Bone marrow (tissue), 2 donors: ENCODE measurements around the gene GRIK3.

Experiments used
- DNase-seq, 2 donors: peaks; one replicate each; lab custom pipeline; 2025; lab: John Stamatoyannopoulos, UW

The GRIK3 gene

DNA sequence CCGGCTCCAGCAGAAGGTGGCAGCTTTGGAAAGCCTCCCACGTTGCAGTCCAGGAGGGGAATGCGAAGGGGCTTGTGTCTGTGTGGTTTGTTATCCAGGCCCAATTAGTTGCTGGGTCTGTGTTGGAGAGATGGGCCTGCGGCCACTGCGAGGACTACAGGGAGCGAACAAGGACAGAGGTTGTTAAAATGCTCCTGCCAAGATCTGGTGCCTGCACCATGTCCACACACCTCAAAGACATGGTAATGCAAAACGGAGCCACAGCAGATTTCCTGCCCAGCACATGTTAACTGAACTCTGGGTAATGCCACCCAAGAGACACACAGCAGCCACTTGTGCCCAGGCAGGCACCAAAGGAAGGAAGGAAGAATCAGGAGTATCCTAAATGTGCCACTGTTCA, 18.6 kb downstream of the GRIK3 start:
- DNase-seq: no peak

DNA sequence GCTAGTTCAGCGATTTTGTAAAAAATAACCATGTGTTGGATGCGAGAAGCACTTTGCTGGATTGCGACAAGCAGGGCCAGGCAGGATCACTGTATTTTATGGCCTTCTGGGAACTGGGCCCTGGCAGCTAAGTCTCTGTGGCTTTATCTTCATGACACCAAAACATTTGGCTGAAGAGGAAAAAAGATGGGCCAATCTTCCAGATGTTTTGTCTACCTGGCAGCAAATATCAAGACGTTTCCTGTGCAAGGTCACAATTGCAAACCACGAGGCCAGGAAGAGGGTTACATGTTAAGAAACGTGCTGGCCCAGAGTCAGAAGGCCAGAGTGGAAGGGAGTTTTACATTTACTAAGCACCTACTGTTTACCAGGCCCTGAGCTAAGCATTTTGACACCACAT, 22.1 kb downstream of the GRIK3 start:
- DNase-seq: no peak

DNA sequence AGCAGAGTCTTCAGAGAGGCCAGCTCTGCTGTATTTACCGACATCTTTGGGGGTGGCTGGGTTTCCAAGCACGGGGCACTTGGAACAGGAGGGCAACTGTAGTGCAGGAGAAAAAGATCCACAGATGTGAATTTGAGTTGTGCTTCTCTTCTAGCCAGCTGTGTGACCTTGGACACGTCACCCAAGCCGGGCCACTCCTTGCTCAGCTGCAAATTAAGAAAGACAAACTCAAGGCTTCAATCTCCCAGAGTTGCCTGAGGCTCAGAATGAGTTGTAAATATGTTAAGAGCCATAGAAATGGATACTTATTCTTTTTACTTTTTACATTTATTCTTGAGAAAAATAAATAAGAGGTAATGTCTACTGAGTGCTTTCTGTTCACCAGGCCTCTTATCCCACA, 24.3 kb downstream of the GRIK3 start:
- DNase-seq: no peak

DNA sequence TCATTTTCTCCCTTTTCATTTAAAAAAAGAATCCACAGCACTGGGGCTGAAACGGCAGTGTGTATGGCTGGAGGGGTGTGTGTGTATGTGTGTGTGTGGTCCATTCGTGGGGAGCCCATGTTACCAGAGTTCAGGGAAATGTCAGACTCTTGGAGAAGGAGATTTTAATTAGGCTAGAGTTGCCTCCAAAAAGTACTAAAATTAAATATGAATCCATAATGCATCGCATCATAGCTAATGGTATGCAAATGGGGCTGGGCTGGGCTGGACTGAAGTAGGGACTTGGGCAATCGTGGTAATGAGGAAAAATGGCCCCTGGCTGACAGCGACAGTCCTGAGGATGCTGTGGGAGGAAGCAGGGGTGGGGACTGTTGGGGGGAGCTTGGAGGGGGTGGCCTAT, 24.8 kb downstream of the GRIK3 start:
- no peak for DNase-seq

DNA sequence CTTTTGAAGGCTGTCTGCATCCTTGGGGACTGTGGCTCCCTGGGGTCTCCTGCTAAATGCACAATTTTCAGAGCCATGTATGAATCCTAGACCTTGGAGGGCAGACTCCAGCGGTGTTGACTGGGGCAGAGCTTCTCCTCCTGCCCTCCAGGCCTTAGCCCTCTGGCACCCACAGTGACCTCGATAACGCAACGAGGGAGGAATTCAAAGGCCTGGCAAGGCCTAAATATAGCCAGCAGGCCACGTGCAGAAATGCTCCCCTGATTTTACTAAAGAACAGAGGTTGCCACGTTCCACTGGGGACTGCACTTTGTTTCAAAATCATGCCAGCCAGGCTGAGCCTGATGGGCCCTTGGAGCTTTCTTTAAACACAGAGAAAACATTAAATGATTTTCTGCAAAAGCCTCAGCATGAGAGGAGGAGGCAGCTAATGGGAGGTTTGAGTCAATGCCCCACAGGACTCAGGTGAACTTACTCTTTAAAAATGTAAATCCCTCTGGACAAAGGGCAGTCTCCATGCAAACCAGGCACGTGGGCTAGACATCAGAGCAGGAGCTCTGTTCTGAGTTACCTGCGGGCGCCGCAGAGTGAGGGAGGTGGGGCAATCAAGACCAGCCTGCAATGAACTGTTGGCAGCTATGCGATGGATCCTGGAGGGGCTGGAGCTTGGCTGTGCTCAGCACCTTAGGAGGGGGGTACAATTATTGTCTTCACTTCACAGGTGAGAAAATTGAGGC, 28.0 kb downstream of the GRIK3 start:
- DNase-seq: no peak

DNA sequence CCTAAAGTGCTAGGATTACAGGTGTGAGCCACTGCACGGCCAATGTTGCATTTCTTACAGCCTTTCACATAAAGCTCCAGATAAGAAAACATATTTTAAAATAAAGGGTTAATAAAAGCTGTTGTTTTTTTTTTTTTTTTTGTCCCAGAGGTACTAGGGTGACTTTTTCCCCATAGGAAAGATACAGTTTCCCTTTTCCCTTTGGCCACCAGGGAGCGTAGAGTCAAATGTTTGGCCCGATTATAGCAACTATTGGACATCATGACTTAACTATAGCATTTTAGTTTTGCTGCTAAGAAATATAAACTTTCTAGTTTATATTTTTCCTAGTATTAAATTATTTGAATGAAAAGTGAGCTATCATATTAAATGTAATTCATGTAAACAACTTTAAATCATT, 31.4 kb downstream of the GRIK3 start:
- DNase-seq: no peak

DNA sequence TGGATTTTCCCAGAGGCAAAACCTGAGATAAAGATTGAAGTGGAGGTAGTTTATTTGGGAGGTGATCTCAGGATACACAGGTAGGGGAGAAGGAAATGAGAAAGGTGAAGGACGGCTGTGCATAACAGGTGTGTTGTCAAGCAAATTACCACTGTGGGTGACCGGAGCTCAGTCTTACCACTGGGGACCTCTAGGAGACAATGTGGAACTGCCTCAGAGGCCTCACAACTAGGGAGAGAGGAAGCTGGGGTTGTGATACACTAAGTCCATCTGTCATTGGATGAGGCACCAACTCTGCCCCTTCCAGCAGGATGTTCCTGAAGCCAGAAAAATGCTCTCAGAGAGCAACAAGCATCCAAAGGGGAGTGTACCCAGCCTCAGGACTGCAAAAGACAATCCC, 32.6 kb downstream of the GRIK3 start:
- no peak for DNase-seq

DNA sequence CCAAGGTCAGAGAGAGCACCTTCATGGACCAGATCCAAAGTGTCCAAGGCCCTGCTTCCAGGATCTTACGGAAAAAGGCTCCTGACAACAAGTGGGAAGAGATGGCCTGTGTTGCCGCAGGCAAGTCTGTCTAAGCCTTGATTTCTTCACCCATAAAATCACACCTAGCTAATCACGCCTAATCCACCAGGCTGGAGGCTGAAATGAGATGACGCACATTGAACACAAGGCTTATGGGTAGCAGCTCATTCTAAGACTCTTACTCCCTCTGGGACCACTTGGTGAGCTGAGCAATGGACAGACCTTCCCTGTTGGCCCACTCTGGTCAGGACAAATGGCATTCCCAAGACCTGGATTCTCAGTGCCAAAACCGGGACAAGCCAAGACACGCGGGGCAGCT, 38.2 kb downstream of the GRIK3 start:
- DNase-seq: no peak

DNA sequence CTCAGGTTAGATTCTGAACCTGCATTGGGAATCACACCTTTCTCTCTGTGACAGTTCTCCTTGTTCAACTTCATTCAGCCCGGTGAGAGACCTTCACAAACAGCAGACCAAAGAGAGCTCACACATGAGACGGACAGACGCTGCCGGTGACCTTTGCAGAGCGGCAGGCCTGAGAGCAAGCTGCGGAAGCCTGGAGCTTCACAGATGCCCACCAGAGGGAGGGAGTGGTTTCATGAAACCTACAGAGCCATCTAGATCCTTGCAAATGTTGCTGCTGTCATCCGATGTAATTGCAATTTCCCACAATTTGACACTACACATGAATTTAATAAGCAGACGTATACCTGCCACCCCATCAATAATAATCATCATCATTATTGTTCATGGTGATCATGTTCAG, 39.4 kb downstream of the GRIK3 start:
- no peak for DNase-seq

DNA sequence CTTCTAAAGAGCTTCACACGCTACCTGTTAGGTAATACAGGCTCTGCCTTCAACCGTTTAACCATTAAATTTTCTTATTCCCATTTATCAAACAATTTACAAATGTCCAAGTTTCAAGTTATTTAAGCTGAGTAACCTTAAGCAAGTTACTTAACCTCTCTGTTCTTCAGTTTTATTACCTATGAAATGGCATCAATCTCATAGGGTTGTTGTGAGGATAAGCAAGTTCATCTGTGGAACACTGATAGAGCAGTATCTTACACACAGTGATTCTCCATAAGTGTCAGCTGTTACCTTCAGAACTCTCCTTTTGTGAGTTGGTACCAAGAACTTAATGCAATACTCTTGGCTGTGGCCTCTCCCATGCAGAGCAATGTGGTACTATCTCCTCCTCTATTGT, 40.0 kb downstream of the GRIK3 start:
- no peak for DNase-seq

DNA sequence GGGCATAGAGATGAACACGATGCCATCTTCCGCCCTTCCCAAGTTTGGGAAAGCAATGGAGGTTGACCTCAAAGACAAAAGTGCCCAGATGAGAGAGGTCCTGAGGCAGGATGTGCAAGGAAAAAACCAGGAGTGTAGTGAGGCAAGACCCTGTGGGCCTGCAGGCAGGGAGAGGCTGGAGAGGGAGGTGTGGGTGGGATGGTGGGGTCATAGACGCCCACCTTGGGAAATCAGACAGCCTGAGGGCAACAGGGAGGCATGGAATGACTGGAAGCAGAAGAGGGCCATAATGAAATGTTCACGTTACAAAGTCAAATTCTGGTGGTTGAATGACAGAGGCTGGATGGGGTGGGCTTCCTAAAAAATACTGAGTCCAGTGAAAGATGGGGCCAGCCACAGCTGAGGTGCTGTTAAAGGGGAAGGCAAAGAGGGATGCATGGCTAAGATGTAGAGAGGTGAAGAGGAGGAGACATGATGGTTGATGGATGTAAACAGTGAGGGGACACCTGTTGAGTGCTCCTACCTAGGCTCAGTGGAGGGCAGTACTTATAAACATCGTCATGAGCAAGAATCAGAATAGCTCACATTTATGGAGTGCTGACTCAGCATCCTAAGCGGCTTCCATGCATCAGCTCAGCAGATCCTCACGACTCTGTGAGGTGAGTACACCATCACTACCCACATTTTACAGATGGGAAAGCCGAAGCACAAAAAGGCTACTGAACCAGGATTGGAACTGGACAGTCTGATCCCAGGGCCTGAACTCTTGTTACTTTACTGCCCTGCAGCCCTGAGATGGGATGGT, 42.0 kb downstream of the GRIK3 start:
- no peak for DNase-seq

DNA sequence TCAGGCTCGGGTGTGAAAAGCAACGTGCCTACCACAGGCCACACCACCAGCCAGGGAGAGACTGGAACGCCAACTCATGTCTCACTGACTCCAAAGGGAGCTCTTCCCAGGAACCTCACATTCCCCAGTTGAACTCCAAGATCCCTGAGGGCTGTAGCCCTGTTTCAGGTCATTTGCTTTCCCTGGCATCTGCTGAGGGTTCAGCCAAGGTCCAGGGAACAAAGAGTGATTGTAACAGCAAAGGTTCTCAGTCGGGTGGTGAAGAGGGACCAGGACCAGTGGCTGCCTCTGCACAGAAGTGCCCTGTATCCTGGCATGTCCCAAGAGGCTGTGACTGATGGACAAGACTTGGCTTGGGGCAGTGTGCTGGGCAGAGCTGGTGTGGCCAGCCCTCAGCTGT, 42.8 kb downstream of the GRIK3 start:
- DNase-seq: no peak

DNA sequence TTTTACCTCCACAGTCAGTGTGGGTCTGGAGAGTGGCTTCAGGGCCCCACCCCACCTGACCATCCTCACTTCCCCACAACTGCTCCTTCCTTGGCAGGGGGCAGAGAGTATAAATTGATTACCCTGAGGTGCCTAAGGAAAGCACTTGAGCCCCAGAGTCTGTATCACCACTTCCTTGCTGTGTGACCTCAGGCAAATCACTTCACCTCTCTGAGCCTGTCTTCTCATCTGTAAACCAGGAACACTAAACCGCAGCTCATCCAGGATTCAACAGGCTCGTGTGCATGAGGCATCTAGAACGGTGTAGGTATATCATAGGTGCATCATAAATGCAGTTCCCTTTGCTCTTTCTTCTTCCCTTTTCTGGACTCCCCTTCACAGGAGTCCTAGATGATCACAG, 43.4 kb downstream of the GRIK3 start:
- no peak for DNase-seq

DNA sequence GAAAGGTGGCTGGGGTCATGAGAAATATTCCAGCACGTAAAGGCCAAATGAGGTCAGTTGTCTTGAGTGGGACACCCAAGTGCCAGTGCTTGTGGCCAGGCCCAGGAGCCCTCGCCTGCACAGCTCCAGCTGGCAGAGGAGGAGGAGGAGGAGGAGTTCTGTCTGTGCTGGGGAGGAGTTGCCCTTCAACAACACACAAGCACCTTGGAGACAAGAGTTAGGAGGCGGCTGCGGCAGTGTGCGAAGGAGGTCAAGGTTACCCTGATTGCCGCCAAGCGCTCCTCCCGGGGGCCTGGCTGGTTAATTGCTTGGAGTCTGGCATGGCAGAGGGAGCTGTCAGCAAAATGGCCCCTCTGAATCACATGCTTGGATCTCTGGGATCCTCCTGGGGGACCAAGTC, 45.1 kb downstream of the GRIK3 start:
- no peak for DNase-seq

DNA sequence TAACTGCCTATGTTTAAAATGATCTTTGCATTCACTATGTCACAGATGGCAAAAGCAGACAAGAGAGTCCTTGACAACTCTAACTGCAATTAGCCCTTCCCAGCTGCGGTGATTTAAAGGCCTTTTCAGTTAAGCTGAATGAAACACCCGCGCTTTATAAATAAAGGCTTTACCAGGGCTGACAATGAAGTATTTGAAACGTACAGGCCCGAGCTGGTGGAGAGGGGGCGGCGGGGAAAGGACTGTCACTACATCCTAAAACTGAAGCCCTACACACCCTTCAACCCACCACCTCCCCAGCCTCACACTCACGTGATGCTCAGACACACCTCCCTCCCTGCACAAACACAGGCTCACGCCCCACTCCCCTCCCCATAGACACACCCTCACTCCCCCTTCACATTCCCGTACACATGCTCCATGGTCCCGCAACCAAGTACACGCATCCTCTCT, 45.5 kb downstream of the GRIK3 start:
- no peak for DNase-seq

DNA sequence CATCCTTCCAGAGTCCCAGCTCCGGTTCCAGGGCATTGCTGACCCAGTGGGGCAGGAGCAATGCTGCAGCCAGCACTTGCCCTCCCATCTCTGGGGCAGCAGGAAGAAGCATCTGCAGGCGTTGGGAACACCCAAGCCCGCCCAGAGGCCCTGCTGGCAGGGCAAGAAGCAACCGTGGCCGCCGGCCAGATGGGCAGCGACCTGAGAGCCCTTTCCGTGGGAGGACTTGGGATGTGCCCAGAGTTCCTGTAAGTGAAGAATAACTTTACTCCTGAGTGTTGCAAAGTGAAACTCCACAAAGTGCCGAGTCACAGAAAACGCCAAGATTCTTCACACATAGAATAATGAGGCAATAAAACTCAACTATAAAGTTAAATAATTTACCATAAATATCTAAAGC, 46.0 kb downstream of the GRIK3 start:
- no peak for DNase-seq

DNA sequence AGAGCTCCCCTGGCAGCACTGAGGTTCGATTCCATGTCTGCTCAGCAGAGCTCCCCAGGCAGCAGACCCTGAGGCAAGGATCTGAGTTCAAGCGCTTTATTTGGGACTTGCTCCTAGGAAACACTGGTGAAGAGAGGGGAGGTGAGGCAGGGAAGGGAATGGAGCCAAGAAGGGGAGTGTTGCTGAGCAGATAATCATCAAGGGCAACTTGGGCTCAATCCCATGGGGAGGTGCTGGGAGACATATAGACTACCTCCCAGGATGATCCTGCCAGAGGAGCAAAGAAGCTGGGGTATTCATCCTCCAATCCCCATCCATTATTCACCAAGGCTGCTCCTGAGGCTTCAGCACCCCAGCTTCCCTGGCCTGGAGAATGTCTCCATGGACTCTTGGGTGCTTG, 47.0 kb downstream of the GRIK3 start:
- DNase-seq: no peak

DNA sequence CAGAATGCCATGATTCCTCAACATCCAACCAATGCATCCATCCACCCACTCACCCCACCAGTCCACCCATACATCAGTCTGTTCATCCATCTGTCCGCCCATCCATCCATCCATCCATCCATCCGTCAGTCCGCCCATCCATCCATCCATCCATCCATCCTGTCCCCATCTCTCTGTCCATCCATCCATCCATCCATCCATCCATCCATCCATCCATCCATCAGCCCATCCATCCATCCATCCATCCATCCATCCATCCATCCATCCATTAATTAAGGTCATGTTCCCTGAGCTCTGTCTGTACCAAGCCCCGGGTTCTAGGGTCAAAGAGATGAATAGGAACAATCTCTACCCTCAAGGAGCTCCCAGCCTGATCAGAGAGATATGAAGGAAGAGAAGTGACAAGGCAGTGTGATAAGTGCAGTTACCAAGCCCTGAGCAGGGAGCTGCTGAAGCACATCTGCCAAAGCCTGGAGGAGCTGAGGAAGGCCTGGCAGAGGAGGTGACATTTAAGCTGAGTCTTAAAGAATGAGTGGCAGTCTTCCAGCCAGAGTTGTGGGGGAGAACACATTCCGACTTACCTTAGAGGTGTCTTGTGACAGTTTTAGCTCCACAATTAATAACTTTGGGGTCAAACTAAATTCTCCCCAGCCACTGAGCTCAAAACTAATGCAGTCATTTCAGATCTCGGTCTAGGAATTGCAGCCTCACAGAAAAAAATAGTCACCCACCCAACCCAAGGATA, 47.9 kb downstream of the GRIK3 start:
- no peak for DNase-seq

DNA sequence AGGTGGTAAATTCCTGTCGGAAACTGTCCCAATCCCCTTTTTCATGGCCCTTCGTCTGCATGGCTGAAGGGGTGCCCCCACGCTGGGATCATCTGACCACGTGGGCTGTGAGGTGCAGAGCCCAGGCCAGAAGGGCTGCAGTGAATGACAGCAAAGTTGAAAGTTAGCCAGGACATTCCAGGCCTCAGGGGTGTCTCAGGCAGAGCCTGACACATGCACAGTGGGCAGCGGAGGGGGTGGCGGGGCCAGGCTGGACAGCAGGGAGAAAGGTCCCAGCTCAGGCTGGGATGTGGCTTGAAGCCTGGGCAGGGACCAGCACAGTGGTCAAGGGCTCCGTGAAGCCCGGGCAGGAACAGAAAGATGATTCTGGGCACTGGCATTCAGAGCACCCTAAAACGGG, 49.6 kb downstream of the GRIK3 start:
- no peak for DNase-seq

DNA sequence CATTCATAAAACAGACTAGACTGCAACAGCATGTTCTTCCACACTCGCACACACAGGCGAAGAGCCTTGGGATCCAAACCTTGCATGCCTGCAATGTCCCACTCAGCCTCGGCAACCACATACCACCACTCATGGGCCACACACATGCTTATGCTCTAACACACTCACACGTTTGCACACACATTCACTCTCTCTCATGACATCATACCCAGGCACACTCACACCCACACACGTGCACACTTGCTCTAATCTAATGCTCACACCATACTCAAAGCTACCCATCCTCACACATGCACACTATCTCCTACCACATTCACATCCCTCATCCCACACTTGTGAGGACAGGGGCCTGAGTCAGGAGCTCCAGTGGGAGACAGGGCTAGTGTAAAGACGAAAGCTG, 50.3 kb downstream of the GRIK3 start:
- DNase-seq: no peak

DNA sequence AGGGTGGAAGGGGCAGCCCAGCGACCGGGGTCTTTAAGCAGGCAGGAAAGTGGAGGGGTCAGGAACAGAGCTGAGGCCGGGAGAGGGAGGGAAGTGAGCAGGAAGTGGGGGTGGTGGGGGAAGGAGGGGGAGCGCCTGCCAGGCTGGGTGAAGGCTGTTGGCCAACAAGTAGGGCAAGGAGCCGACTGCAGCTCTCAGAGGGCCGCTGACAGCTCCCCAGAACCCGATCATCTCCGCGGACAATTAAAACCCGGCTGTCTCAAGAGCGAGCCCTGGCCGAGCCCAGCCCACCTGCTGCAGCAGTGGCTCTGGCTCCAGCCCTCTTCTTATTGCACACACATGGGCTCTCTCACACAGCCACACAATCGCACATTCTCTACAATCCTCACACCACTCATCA, 51.6 kb downstream of the GRIK3 start:
- no peak for DNase-seq

DNA sequence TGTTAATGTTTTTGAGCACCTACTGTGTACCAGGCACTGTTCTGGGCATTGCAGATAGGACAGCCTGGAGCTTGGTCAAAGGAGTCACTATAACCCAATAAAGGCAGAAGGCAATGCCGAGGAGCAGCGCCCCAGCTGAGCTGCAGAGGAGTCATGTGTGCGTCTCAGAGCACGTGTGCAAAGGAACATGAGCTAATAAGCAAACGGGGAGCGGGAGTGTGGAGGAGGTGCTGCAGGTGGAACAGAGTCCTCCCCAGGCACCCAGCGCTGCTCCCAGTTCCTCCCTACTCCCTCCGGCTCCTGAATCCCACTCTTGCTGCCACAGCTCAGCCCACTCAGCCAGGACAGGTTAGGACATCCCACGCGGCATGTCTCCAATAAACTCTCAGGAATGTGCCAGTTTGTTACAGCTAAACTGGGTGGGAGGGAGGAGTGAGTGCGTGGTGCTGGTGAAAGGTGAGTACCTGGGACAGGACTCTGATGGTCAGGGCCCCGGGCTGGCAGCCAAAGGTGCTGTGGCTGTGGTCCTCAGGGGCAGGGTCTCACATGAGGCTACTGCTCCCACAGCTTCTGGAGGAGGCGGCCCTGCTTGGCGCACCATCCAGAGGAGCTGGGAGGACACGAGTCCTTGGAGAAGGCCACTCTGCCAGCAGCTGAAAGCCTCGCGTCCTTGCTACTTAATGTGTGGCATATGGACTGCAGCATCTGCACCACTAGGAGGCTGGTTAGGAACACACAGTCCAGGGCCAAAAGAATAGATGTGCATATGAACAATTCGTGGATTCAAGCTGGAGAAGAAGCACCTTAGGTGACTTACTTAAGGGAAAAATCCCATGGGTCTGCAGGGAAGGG, 52.3 kb downstream of the GRIK3 start:
- no peak for DNase-seq
